Stimulated activated CD4-positive, alpha-beta T cell treated with anti-CD3 and anti-CD28 coated beads, Interleukin-1b, Interleukin-23, amount 100 ng/mL, for 1 hour (primary cell): ENCODE results near the gene F8.
"Not testable (repeated sequence)": the region's sequence is repeated elsewhere in the genome, so short reads cannot be mapped to it uniquely, and the experiment has no call there.

Source experiments
- DNase-seq, 2 donors: peaks; one replicate each; pipeline ENCODE4 v3.0.0-alpha.2; 2020; ENCODE audit warnings: low read depth in 2 of 2

Gene F8

DNA sequence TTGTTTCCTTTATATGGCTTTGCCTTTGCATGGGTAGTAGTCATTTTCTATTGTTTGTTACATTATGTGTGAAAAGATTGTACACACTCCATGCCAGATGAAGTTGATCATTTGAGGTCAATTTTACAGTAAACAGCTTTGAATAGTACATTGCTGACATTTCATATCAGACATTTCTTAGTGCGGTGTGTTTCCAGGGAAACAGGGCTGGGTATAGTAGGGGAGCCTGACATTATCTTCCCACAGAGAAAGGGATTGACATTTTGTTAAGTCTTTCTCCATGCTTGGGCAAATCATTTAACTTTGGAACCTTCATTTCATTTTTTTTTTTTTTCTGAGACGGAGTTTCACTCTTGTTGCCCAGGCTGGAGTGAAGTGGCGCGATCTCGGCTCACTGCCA is 9.1 kb upstream of the F8 start:
- no peak for DNase-seq

DNA sequence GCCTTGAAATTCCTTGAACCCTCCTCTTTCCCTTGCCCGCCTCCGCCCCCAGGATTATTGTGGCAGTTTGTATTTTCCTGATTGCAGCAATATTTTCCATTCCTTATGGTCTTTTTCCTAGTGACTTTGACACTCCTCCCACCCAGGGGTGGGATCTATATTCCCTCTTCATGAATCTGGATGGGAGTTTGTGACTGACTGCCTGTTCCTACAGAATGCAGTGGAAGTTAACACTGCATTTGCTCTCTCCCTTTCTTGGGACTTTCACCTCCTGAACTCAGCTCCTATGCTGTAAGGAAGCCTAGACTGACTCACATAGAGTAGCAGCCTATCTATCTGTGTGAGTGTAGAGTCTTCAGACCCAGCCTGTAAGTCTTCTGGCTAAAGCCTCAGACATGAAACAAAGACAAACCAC is 6.4 kb upstream of the F8 start:
- no peak for DNase-seq

DNA sequence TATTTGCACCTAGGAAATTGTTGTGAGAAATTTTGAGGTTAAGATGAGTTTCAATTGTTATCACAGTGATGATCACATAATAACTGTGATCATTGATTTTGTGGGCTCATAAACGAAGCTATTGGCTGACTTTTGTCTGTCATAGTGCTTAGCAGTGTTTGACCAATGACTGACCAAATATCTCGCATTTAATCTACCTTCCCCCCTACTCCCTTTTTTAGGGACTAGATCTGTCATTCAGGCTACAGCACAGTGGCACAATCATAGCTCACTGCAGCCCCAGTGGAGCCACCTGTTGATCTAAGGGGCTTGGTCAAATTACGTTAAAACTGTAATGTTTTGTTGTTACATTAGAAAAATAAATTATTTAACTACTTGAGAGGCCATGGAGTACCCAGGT is 5.6 kb upstream of the F8 start:
- DNase-seq, result no peak

DNA sequence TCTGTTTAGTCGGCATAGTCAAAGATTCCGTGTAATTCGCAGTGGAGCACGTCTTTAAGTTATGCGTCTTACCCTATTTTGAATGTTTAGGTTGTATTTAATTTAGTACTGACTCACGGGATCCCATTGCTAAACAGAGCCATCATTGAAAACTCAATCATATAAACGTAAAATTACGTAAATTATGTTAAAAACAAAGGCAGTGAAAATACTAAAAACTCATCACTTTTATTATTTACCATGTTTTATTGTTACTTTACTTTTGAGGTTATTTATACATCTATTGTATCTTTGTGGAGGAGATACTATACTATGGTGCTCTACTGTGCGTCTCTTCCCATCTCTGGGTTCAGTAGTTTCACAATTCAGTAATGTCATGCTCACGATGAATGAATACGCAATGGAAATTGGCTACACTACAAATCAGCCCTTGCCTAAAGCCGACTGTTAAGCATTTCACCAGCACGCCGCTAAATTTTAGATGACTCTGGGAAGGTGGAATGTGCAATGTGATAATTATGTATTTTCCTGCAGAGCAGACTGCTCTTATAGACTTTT is 5.1 kb upstream of the F8 start:
- no peak for DNase-seq

DNA sequence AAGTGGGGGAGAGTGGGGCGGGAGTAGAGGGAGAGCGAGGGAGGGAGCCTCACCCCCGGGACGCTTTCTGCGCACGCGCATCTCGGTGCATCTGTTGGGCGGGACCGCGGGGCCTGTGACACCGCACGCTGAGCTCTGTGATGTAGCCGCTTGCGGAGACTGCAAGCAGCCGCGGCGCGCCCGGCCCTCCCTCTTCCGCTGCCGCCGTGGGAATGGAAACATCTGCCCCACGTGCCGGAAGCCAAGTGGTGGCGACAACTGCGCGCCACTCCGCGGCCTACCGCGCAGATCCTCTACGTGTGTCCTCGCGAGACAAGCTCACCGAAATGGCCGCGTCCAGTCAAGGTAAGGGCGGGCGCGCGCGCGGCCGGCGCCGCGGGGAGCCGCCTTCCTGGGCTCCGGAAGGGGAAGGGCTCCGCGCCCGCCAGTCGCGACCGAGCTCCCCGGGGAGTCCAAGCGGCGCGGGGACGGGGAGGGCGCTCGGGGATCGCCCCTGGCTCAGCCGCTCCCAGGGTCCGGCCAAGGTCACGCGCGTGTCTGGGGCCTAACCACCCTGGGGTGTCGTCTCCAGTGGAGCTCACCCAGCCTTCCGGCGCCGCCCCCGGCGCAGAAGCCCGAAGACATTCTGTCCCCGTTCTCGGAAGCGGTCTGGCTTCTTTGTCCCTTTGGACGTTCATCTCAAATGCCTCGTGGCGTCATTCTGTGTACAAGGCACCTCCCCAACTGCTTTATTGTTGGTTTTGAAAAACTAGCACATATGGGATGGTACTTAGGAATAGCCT is 4.4 kb upstream of the F8 start, which contains the start of gene FUNDC2:
TSS of gene FUNDC2 (plus strand) at position 118 of the 782 bp plus-strand sequence. CDS start at position 213, 95 bp downstream.
- DNase-seq, result peak; percentile 72 to 88

DNA sequence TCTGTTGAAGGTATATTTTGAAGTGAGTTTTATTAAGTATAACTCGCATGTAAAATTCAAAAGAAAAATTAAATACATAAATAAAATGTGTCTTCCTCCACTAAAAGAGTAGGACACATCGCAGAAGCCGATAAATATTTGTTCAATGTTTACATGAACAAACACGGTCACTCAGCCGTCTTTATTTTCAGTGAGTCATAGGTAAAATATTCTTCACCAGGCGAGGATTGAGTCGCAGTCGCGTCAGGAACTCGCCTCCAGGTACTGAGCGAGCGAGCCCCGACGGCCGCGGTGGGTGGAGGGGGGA is 3.9 kb upstream of the F8 start:
- no peak for DNase-seq

DNA sequence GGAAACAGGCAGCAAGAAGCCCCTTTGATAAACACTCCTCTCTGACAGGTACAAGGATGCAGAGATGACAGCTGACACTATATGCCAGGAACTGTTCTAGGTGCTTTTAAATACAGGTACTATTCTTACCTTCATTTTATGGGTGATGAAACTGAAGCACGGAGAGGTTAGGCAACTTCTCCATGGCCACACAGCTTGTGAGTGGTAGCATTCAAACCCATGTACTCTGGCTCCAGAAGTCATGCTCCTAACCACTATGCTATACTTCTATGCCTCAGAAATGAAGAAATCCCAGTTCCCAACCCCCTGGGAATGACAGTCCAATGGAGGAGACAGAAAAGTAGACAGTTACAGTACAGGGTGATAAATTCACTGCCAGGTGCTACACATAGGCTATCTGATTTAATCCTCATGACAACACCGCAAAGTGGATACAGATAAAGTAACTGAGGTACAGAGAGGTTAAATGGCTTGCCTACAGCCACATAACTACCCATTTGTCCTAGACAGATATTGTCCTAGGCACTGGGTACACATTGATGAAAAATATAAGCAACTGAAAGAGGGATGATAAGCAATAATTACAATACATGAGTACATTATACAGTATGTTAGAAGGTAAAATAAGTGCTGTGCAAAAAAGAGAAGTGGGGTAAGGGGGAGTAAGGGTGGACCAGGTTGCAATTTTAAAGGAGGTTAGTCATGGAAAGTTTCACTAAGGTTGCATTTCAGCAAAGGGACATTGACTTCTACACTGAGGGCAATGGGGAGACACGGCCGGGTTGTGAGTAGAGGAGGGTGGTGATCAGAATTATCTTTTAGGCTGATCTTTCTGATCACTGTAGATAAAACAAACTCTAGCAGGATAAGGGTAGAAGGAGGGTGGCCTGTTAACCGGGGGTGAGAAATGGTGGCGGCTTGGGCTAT is 1.6 kb upstream of the F8 start:
- no peak for DNase-seq

DNA sequence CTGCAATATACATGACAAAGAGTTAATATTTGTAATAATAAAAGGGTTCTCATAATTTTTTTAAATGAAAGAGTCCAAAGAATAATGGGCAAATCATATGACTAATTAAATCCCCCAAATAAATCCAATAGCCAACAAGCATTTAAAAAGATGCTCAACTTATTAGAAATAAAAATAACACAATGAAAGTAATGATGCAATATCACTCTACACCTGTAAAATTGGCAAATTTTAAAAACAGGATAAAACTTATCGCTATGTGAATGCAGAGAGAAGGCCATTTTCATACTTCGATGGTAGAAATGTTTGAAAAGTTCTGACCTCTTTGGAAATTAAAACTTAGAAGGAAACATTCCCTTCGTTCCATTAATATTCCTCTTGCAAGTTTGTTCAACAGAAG is 1.9 kb downstream of the F8 start:
- no peak for DNase-seq

DNA sequence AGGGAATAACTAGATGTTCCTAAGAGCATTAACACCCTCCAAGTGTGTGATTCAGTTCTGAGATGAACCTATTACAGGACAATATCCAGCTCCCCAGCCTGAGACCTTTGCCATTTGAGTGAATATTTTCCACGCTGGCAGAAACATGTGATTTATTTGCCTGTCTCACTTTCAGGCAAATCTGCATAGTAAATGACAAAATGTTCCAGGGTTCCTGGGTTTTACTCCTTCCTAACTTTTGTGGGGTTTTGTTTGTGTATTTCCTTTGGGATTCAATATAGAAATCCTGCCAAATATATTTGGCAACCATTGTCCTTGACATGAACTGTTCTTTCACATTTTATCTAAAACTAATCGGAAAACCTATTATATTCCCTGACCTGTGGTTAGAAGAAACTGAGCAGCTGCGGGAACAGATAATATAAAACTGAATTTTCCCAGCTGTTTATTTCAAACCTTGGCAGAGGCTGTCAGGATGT is 12.5 kb downstream of the F8 start:
- no peak for DNase-seq

DNA sequence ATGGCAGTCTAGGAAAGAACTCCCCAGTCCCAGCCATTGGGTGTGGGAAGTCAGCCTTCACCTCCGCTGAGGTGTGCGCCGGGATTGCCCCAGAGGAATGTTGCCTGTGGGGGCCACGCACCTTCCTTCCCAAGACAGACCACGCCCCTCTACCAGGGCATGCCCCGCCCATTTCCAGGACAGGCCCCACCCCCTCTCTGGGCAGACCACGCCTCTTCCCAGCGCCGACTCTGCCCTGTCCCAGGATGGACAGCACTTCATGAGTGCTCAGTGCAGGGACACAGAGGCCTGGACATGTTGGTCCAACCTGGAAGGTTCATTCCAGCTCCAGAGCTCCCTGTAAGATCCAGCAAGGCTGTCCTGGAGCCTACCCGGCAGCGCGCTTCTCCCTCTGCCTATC is 13.9 kb downstream of the F8 start:
- not testable (repeated sequence) for DNase-seq

DNA sequence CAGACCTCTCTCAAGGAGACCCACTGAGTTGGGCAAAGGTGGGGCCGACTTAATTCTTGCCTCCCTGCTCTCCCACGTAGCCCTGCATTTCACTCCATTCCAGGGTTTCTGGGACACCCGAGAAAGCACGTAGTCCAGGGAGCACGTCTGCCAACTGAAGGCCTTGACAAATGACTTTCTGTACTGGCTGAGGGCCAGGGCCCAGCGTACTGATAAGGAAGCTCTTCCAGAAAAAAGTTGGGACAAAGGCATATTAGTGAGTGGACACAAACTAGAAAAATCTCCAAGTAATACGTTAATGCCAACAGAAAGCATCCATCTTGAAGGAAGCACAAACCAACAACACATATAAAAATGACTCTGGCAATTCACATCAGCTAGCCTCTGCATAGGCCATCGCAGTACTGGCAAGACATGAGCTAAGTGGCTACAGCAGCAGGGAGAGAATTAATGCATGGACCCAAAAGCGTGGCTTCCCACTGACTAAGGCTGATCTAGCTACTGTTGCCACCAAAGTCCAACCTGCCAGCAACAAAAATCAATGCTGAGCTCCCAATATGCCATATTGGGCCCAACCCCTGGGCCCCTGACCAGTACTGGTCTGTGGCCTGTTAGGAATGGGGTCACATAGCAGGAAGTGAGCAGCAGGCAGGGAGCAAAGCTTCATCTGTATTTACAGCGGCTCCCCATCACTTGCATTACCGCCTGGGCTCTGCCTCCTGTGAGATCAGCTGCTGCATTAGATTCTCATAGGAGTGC is 15.4 kb downstream of the F8 start:
- DNase-seq, result not testable (repeated sequence)

DNA sequence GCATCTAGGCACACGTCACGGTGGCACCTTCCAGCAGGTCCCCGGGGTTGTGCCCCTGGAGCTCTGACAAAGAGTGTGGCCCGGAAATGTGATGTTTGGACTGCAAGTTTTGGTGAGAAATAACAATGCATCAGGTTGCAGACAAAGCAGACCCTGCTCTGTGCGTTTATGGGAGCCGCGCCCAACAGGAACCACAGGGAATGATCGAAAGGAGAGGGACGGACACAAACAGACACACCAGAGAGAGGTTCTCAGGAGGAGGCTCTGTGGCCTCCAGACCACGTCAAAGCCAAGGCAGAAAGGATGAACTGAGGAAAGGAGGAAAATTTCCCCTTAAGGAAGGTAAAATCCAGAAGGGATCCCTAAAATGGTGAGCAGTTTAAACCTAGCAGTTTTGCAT is 16.1 kb downstream of the F8 start:
- DNase-seq, result not testable (repeated sequence)

DNA sequence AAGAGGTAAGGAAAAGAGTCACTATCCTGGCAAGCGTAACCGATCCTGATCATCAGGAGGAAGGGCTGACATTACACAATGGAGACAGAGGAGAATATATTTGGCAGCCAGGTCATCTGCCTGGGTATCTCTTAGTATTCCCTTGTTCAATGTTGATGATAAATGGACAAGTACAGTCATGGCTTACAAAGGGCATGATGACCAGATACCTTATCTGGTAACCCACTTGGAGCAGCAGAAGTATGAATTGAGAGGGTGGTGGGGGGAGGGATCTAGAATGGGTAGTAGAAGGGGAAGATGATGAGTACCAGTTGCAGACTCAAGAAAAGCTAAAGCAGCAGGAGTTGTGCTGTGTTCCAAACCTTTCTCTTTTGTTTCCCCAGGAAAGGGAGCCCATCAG is 17.3 kb downstream of the F8 start:
- DNase-seq, result no peak

DNA sequence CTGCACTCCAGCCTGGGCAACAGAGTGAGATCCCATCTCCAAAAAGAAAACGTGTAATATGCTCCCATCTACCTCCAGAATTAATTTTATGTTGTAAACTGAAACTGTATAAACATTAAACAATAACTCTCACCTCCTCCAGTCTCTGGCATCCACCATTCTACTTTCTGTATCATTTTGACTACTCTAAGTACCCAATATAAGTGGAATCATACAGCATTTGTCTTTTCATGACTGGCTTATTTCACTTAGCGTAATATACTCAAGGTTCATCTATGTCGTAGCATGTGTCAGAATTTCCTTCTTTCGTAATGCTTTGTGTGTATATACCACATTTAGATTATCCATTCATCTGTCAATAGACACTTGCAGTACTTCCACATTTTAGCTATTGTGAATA is 20.6 kb downstream of the F8 start:
- no peak for DNase-seq

DNA sequence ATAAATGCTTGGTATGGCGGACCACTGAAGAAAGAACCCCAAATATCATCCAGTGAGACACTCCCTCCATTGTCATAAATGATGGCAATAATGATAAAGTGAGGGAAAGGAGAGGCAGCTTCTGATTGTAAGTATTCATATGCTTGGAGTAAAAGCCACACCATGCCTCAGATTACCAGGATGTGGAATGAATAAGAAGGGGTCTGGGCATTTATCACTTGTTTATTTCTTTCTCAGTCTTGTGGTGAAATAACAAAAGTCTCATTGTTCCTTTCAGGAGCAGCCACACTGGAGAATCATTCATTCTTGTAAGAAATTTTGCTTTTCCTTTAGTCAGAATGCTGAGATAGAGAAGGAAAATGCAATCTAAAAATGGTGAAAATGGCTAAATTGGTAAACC is 21.7 kb downstream of the F8 start:
- DNase-seq, result no peak

DNA sequence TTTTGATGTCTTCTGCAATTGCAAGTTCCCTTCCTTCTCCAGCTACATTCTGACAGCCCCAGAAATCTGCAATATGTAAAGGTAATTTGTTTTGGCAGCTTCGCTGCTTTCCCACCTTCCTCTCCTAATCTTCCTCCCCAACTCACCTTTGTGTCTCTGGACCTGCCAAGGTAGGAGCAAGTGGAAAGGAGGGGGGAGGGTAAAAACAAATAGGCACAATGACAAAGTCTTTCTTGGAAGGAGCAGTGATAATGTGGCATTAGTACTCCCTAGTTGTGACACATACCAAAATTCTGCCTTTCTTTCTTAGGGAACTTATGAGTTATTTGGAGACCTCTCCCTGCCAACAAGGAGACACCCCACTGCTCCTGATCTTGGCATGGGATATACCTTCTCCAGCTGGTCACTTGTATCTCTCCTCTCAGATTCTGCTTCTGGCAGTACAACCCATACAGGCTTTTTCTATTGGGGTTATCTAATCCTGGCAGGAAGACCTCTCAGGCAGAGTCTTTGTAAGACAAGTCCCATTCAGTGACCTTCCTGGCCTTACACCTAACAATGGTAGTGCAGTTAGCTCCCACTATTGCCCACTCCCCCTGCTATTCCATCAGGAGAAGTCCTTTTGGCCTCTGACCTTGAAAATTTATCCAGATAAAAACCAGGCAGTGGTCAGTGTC is 24.2 kb downstream of the F8 start:
- no peak for DNase-seq

DNA sequence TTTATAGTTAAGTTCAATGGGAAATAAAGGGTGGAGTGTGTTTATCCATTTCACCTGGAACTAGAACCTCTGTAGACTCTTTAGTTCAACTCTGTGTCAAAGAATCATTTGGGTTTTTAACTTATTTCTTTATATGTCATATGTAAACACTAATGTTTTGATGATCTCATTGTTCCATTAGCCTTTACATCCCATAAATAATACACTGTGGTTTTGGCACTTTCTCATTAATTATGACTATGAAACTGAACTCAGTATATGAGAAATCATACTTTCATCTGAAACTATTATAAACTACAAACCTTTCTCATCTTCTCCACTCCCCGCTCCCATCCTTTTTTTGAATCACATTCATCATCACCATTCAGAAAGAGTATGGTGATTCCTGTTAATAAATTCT is 31.0 kb downstream of the F8 start:
- no peak for DNase-seq

DNA sequence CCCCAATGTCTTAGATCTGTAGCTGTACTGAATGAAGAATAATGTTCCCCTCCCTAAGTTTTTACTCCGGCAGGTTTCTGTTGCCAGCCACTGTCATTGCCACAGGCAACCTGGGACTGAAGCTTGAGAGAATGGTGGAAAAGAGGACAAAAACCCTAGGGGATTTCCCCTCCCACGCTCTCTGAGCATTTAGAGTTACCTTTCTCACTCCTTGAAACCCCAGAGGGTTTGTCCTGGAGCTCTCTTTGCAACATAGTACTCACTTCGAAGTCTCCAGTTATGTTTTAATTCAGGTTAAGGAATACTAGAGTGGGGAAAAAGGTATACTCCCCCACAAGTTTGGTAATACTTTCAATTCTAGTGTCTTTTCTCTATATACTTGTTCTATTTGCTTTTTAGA is 31.5 kb downstream of the F8 start:
- DNase-seq, result no peak

DNA sequence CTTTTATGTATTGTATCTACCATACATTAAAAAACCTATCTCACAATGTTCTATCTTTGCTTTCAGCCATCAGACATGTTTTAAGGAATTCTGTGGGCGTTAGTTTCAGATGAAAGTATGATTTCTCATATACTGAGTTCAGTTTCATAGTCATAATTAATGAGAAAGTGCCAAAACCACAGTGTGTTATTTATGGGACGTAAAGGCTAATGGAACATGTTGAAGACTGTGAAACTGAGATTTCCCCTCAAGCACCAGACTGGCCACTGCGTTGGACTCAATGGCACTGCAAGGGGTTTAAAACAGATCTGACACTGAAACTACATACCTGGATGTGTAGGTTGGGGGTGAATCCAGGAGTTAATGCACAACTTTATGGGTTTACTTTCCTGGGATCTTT is 32.0 kb downstream of the F8 start:
- no peak for DNase-seq

DNA sequence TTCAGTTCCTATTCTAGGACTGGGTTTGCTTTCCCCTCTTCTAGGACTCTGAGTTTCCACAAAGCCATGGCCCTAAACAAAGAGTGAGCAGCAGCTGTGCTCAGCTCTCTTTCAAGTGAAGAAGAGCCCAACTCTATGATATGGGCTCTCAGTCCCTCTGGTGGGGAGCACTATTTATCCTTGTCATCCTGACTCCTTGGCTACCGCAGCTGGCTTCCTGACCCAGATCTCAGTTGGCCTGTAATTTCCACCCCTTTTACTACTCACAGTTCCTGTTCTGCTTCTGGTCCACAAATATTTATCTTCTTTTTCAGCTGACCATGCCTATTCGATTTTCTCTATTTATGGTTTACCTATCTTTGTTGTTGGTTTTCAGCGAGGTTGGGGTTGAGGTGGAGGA is 33.8 kb downstream of the F8 start:
- DNase-seq, result no peak

DNA sequence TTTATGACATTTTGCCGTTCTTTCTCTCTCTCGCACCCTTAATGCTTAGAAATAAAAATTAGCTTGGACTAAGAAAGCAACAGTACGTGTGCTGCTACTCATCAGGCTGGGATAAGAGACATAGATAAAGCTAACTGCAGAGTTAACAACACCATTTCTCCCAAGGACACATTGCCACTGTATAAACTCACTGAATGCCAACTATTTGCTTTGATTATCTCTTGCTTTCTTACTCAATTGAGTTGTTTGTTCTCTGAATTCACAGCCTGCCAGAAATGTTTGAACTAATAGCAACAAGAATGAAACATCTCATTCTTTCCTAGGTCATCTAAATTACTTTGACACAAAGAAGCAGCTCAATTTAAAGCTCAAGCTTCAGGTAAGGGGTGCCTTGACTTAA is 34.6 kb downstream of the F8 start:
- DNase-seq, result no peak
